Measurements from ENCODE around the gene HDGFL2. TPM values are rescaled to one million over a fixed set of nuclear protein-coding genes. Genes with fewer than 3 reads are reported as not detected.

The HDGFL2 gene
- total and polyA plus RNA-seq, 2 of the 8 experiments (the other 6 are each of a cell fraction or from before 2014, with no cell fraction given) = 31.1 to 106 TPM

GRCh38 chr19:4513248-4513647, 41.2 kb downstream of the HDGFL2 start:
- H3K4me2 ChIP-seq (ENCODE audit: insufficient read depth in 1 of 2, low read depth in 2 of 2, low read length in 2 of 2) = no peak overlapping the region
- no peak overlapping the region for H2BK15ac ChIP-seq (ENCODE audit: low read length)
- H3K4me1 ChIP-seq (replicated peaks in 1 of 4; ENCODE audit: control insufficient read depth in 3 of 4, insufficient read depth in 4 of 4, low read length in 3 of 4) = peaks cover 0 to 3% (median under 1%) of the 10 kb centered on the region in 4 experiments; a peak in 1 of 7 replicates
- ChIA-PET POLR2A (ENCODE audit: partially characterized antibody) (interaction anchor here (0.6 to 1.1 kb wide), 2 partner anchors 11 to 392 kb away, joined by 3 to 4 read pairs; no protein-coding TSS in a partner anchor), CTCF (ENCODE audit: partially characterized antibody) (interaction anchor here (5.8 kb wide), 1 partner anchor 14 kb away, joined by 62 read pairs; no protein-coding TSS in a partner anchor)
- H3K79me2 ChIP-seq (ENCODE audit: control insufficient read depth in 1 of 2, insufficient read depth in 2 of 2, low read length in 2 of 2) = no peaks in the 10 kb centered on the region
- no peak overlapping the region for H4K5ac ChIP-seq (ENCODE audit: insufficient read length, low read depth, low read length)
- FAIRE-seq = no peak
- no peak overlapping the region for H3K14ac ChIP-seq (ENCODE audit: insufficient read length)
- H3K4ac ChIP-seq (replicated peaks; ENCODE audit: insufficient read length, low read depth, low read length) = no peak overlapping the region
- no peak overlapping the region for H2BK12ac ChIP-seq (ENCODE audit: low read depth, low read length)
- H3K4me3 ChIP-seq (ENCODE audit: extremely low read depth in 1 of 4, insufficient read depth in 2 of 4, low read depth in 3 of 4, low read length in 4 of 4) = no peak overlapping the region
- H4K20me1 ChIP-seq (replicated peaks in 1 of 2; ENCODE audit: control insufficient read depth in 1 of 2, insufficient read depth in 2 of 2, low read length in 2 of 2) = peaks cover 3 to 4% of the 10 kb centered on the region in 2 experiments
- no peak overlapping the region for H4K91ac ChIP-seq (replicated peaks; ENCODE audit: insufficient read length, low read length)
- no peak overlapping the region for H3K23ac ChIP-seq (ENCODE audit: insufficient read length)
- H4K8ac ChIP-seq (ENCODE audit: extremely low read depth, insufficient read depth, low read length) = no peak overlapping the region; the same call in 1 of the 2 replicates
- H2BK20ac ChIP-seq (ENCODE audit: low read length) = no peak overlapping the region
- H2BK5ac ChIP-seq (ENCODE audit: low read depth, low read length) = no peak overlapping the region
- H3K27me3 ChIP-seq (replicated peaks in 1 of 4; ENCODE audit: control insufficient read depth in 3 of 4, extremely low read depth in 1 of 4, insufficient read depth in 3 of 4, low read length in 3 of 4) = peaks cover 4 to 44% (median 34%) of the 10 kb centered on the region in 4 experiments
- H2AFZ ChIP-seq (ENCODE audit: low read length) = no peak overlapping the region
- H2BK120ac ChIP-seq (replicated peaks; ENCODE audit: low read depth, low read length) = no peak overlapping the region
- H3K27ac ChIP-seq (ENCODE audit: low read depth, low read length) = no peak overlapping the region
- no peaks in the 10 kb centered on the region for H3K23me2 ChIP-seq (ENCODE audit: low read depth, low read length)
- no peak overlapping the region for H3K56ac ChIP-seq (replicated peaks; ENCODE audit: insufficient read length, low read depth, low read length)
- no peak overlapping the region for H2AK5ac ChIP-seq (ENCODE audit: low read depth, low read length)
- no peaks in the 10 kb centered on the region for H3K9me3 ChIP-seq (ENCODE audit: insufficient read depth in 2 of 2, low read depth in 1 of 2, low read length in 1 of 2)
- no peaks in the 10 kb centered on the region for H3K36me3 ChIP-seq (ENCODE audit: control insufficient read depth in 2 of 4, insufficient read depth in 4 of 4, low read length in 3 of 4)
- no peak overlapping the region for H3K9ac ChIP-seq (replicated peaks in 1 of 4; ENCODE audit: extremely low read depth in 1 of 4, low read depth in 3 of 4, low read length in 3 of 4)
- no peak for DNase-seq (ENCODE audit: low read depth in 1 of 2, low spot score in 2 of 2)
- H3K18ac ChIP-seq (ENCODE audit: extremely low read depth, low read length) = no peak overlapping the region
- 94% methylated on average over 13 of the region's 17 CpGs; no CpG with 5 or more reads in 1 of the 2 experiments for WGBS, 2 experiments (ENCODE audit: extremely low coverage in 1 of 2, insufficient coverage in 1 of 2, insufficient read length in 1 of 2, insufficient replicate concordance in 2 of 2, low coverage in 1 of 2, low lambda C conversion rate in 2 of 2, missing lambda C conversion rate in 1 of 2)
- H3K79me1 ChIP-seq (ENCODE audit: low read depth, low read length) = no peaks in the 10 kb centered on the region
- no peak for TF ChIP-seq SAP30 (IDR thresholded peaks at IDR 0.05; ENCODE audit: insufficient read depth, insufficient replicate concordance, low read length)
- TF ChIP-seq SIX5 (IDR thresholded peaks at IDR 0.05; ENCODE audit: low read depth, low read length) = no peak
- no peak for TF ChIP-seq KDM4A (IDR thresholded peaks at IDR 0.05; ENCODE audit: low read depth, low read length, severe bottlenecking)
- TF ChIP-seq, protein P1, sequence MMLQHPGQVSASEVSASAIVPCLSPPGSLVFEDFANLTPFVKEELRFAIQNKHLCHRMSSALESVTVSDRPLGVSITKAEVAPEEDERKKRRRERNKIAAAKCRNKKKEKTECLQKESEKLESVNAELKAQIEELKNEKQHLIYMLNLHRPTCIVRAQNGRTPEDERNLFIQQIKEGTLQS (IDR thresholded peaks at IDR 0.05; ENCODE audit: insufficient read depth, low read depth, low read length) = no peak
- no peak for TF ChIP-seq TBP (IDR thresholded peaks at IDR 0.05; ENCODE audit: low read depth, low read length)
- no peak for TF ChIP-seq TAF1 (IDR thresholded peaks at IDR 0.05; ENCODE audit: low read depth, low read length)
- TF ChIP-seq YY1 (IDR thresholded peaks at IDR 0.05; ENCODE audit: low read depth, low read length) = no peak
- no peak for TF ChIP-seq CHD1 (IDR thresholded peaks at IDR 0.05; ENCODE audit: low read depth, low read length)
- TF ChIP-seq EGR1 (IDR thresholded peaks at IDR 0.05; ENCODE audit: borderline replicate concordance, low read depth, low read length) = no peak
- TF ChIP-seq FOSL1 (IDR thresholded peaks at IDR 0.05; ENCODE audit: insufficient read depth, low read depth, low read length) = no peak
- TF ChIP-seq CBX5 (IDR thresholded peaks at IDR 0.05; ENCODE audit: low read depth, low read length) = no peak
- TF ChIP-seq SIN3A (conservative IDR thresholded peaks at IDR 0.05 in 1 of 2, IDR thresholded peaks at IDR 0.05 in 1 of 2; ENCODE audit: low read depth in 1 of 2, low read length in 2 of 2) = no peak
- no peak for TF ChIP-seq NANOG (IDR thresholded peaks at IDR 0.05; ENCODE audit: insufficient read depth, low read depth, low read length, poor library complexity, severe bottlenecking)
- TF ChIP-seq NRF1 (IDR thresholded peaks at IDR 0.05; ENCODE audit: low read depth, low read length) = no peak
